HEK293 (cell line): ENCODE data around the gene REG1B.

Experiments used
- CTCF ChIP-seq: fragments of 450-650 bp; formaldehyde crosslinking; IDR thresholded peaks from 2 replicates; pipeline ENCODE4 v1.5.1; 2016; ENCODE audit warnings: missing biosample characterization, missing genetic modification characterization
- GFI1B ChIP-seq: fragments of 450-650 bp; formaldehyde crosslinking; IDR thresholded peaks from 2 replicates; pipeline ENCODE4 v1.5.1; 2016; ENCODE audit warnings: missing biosample characterization, missing genetic modification characterization
- HOXD13 ChIP-seq: sonication (generic); formaldehyde crosslinking; IDR thresholded peaks from 2 replicates; pipeline ENCODE4 v1.8.0; 2022; ENCODE audit warnings: missing genetic modification reagents, borderline replicate concordance
- ZBTB8A ChIP-seq: fragments of 450-650 bp; formaldehyde crosslinking; IDR thresholded peaks from 2 replicates; pipeline ENCODE4 v1.5.1; 2016; ENCODE audit warnings: missing biosample characterization, missing genetic modification characterization
- ZNF184 ChIP-seq: fragments of 450-650 bp; IDR thresholded peaks from 2 replicates; pipeline ENCODE4 v1.5.1; 2018; ENCODE audit warnings: missing biosample characterization, mild to moderate bottlenecking, missing genetic modification characterization
- ZNF311 ChIP-seq: fragments of 450-650 bp; formaldehyde crosslinking; IDR thresholded peaks from 2 replicates; pipeline ENCODE4 v1.5.1; 2017; ENCODE audit warnings: missing biosample characterization, missing genetic modification characterization, borderline replicate concordance
- ZNF433 ChIP-seq: fragments of 450-650 bp; formaldehyde crosslinking; IDR thresholded peaks from 2 replicates; pipeline ENCODE4 v1.5.1; 2016; ENCODE audit warnings: missing biosample characterization, missing genetic modification characterization, low read depth
- TF ChIP-seq, protein P1 (sequence below): fragments of 450-650 bp; formaldehyde crosslinking; IDR thresholded peaks from 2 replicates; pipeline ENCODE4 v1.5.1; 2016; ENCODE audit warnings: missing biosample characterization, missing genetic modification characterization

- TF ChIP-seq ZBTB8A (tag by site-specific recombination) (no peak), GFI1B (tag by site-specific recombination) (no peak), CTCF (no peak), ZNF311 (tag by site-specific recombination) (no peak), ZNF433 (tag by site-specific recombination) (no peak), HOXD13 (CRISPR knock-in tag) (no peak), ZNF184 (no peak)
- TF ChIP-seq, protein P1, sequence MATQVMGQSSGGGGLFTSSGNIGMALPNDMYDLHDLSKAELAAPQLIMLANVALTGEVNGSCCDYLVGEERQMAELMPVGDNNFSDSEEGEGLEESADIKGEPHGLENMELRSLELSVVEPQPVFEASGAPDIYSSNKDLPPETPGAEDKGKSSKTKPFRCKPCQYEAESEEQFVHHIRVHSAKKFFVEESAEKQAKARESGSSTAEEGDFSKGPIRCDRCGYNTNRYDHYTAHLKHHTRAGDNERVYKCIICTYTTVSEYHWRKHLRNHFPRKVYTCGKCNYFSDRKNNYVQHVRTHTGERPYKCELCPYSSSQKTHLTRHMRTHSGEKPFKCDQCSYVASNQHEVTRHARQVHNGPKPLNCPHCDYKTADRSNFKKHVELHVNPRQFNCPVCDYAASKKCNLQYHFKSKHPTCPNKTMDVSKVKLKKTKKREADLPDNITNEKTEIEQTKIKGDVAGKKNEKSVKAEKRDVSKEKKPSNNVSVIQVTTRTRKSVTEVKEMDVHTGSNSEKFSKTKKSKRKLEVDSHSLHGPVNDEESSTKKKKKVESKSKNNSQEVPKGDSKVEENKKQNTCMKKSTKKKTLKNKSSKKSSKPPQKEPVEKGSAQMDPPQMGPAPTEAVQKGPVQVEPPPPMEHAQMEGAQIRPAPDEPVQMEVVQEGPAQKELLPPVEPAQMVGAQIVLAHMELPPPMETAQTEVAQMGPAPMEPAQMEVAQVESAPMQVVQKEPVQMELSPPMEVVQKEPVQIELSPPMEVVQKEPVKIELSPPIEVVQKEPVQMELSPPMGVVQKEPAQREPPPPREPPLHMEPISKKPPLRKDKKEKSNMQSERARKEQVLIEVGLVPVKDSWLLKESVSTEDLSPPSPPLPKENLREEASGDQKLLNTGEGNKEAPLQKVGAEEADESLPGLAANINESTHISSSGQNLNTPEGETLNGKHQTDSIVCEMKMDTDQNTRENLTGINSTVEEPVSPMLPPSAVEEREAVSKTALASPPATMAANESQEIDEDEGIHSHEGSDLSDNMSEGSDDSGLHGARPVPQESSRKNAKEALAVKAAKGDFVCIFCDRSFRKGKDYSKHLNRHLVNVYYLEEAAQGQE (tag by site-specific recombination) = no peak
These were observed 22.6 kb downstream of the REG1B start for GRCh38 chr2:79065201-79065600.
